GM18858 (cell line): ENCODE results near the gene PCYT2.
"Not testable (repeated sequence)": the region's sequence is repeated elsewhere in the genome, so short reads cannot be mapped to it uniquely, and the experiment has no call there.

Experiments
- ATAC-seq: cut with Tn5 transposase; IDR thresholded peaks from one replicate; pipeline ENCODE4 v1.9.1; 2021; ENCODE audit not compliant: unreplicated experiment

The PCYT2 gene

GRCh38 chr17:81911277-81911961, at the start of gene PCYT2:
Gene PCYT2 (minus strand): TSS chr17:81911399. CDS start chr17:81911355, 44 bp downstream.
- ATAC-seq, result no peak

GRCh38 chr17:81960130-81960958, 49.1 kb upstream of the PCYT2 start:
- ATAC-seq, result no peak

GRCh38 chr17:81959362-81960129, 48.3 kb upstream of the PCYT2 start:
- no peak for ATAC-seq

- ATAC-seq, result no peak
Measured at GRCh38 chr17:81958633-81959342, 47.6 kb upstream of the PCYT2 start.

- no peak for ATAC-seq
Measured at GRCh38 chr17:81957691-81958432, 46.7 kb upstream of the PCYT2 start.

- no peak for ATAC-seq
Measured at GRCh38 chr17:81956607-81957589, 45.7 kb upstream of the PCYT2 start.

GRCh38 chr17:81955756-81956544, 44.8 kb upstream of the PCYT2 start:
- no peak for ATAC-seq

GRCh38 chr17:81955058-81955681, 44.0 kb upstream of the PCYT2 start:
- ATAC-seq, result no peak

- no peak for ATAC-seq
Measured at GRCh38 chr17:81954131-81955057, 43.2 kb upstream of the PCYT2 start.

- ATAC-seq, result not testable (repeated sequence)
Measured at GRCh38 chr17:81953443-81953842, 42.2 kb upstream of the PCYT2 start.

GRCh38 chr17:81952792-81953228, 41.6 kb upstream of the PCYT2 start:
- no peak for ATAC-seq

GRCh38 chr17:81951785-81952684, 40.8 kb upstream of the PCYT2 start:
- no peak for ATAC-seq

GRCh38 chr17:81950501-81950900, 39.3 kb upstream of the PCYT2 start:
- no peak for ATAC-seq

- ATAC-seq, result no peak
Measured at GRCh38 chr17:81948635-81949378, 37.6 kb upstream of the PCYT2 start.

GRCh38 chr17:81947189-81947588, 36.0 kb upstream of the PCYT2 start, which contains the start of gene MYADML2:
Gene MYADML2 (minus strand): TSS chr17:81947233. CDS start chr17:81941741, 5,492 bp downstream.
- no peak for ATAC-seq
